BE2C (cell line): ENCODE measurements around the gene COL23A1.
"Not testable (repeated sequence)": the region's sequence is repeated elsewhere in the genome, so short reads cannot be mapped to it uniquely, and the experiment has no call there.

ENCODE experiments used
- DNase-seq: peaks from one replicate; pipeline ENCODE4 v3.0.0-alpha.2; 2020
- H3K27me3 ChIP-seq: fragments of 250-450 bp; sonication (Bioruptor Pico); 2 replicates; pipeline ENCODE4 v1.5.1; 2020; ENCODE audit warnings: mild to moderate bottlenecking
- H3K36me3 ChIP-seq: fragments of 250-450 bp; sonication (Bioruptor Pico); 2 replicates; pipeline ENCODE4 v1.5.1; 2020; ENCODE audit warnings: mild to moderate bottlenecking
- H3K4me1 ChIP-seq: fragments of 250-450 bp; sonication (Bioruptor Pico); 2 replicates; pipeline ENCODE4 v1.5.1; 2020
- H3K4me3 ChIP-seq: 2 replicates; pipeline ENCODE4 v1.5.1; 2011; ENCODE audit warnings: low read depth, low read length
- H3K9me3 ChIP-seq: fragments of 250-450 bp; sonication (Bioruptor Pico); 2 replicates; pipeline ENCODE4 v1.5.1; 2020
- TF ChIP-seq, protein P1 (sequence below): IDR thresholded peaks from 2 replicates; pipeline ENCODE4 v1.5.1; 2012; ENCODE audit warnings: mild to moderate bottlenecking, low read depth, low read length

COL23A1 gene

DNA sequence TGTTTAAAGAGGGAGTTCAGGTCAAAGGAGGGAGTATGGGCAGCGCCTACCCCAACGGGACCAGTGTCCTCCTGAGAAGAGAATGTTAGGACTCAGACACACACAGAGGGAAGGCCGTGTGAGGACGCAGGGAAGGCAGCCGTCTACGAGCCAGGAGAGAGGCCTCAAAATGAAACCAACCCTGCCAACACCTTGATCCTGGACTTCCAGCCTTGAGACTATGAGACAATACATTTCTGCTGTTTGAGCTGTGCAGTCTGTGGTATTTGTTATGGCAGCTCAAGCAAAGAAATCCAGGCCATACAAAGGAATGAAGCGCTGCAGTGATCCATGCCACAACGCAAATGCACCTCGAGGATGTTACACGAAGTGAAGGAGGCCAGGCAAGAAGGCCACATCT is 97.9 kb downstream of the COL23A1 start:
- DNase-seq = no peak
- Histone ChIP-seq H3K4me3 (no peak overlapping the region), H3K9me3 (no peaks in the 10 kb centered on the region; the same call in 1 of the 2 replicates), H3K4me1 (no peaks in the 10 kb centered on the region), H3K36me3 (no peaks in the 10 kb centered on the region), H3K27me3 (no peaks in the 10 kb centered on the region)
- TF ChIP-seq, protein P1, sequence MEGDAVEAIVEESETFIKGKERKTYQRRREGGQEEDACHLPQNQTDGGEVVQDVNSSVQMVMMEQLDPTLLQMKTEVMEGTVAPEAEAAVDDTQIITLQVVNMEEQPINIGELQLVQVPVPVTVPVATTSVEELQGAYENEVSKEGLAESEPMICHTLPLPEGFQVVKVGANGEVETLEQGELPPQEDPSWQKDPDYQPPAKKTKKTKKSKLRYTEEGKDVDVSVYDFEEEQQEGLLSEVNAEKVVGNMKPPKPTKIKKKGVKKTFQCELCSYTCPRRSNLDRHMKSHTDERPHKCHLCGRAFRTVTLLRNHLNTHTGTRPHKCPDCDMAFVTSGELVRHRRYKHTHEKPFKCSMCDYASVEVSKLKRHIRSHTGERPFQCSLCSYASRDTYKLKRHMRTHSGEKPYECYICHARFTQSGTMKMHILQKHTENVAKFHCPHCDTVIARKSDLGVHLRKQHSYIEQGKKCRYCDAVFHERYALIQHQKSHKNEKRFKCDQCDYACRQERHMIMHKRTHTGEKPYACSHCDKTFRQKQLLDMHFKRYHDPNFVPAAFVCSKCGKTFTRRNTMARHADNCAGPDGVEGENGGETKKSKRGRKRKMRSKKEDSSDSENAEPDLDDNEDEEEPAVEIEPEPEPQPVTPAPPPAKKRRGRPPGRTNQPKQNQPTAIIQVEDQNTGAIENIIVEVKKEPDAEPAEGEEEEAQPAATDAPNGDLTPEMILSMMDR = no peak

DNA sequence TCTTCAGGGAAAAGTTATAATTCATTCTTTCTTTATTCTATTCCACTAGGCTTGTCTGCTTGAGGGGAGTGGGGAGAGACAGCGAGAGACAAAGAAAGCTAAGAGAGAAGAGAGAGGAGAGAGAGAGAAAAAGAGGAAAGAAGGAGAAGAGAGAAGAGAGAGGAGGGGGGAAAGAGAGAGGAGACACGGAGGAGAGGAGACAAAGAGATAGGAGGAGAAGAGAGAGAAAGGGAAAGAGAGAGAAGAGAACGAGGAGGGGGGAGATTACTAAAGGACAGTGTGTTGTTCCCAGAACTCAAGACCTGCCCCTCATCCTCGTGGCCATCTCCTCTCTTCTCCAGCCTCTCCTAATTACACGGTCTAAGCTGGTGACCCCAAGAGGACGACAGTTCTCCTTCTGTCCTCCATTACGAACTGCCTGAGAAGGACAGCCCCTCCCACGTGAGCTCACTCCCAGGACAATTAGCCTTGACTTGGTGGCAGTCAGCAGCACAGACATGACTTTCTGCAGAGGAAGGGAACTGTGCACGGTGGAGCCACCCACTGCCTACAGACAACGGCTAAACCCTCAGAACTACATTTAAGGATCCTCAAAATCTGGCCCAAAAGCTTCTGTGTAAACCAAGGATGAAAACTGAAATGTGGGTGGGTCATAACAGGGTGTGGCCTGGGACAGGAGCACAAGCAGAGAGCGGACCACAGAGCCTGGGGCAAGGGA is 99.1 kb downstream of the COL23A1 start:
- H3K36me3 ChIP-seq = no peaks in the 10 kb centered on the region
- DNase-seq = no peak
- H3K9me3 ChIP-seq = no peaks in the 10 kb centered on the region; the same call in 1 of the 2 replicates
- H3K27me3 ChIP-seq = no peaks in the 10 kb centered on the region
- TF ChIP-seq, protein P1 = no peak
- no peaks in the 10 kb centered on the region for H3K4me1 ChIP-seq
- no peak overlapping the region for H3K4me3 ChIP-seq

DNA sequence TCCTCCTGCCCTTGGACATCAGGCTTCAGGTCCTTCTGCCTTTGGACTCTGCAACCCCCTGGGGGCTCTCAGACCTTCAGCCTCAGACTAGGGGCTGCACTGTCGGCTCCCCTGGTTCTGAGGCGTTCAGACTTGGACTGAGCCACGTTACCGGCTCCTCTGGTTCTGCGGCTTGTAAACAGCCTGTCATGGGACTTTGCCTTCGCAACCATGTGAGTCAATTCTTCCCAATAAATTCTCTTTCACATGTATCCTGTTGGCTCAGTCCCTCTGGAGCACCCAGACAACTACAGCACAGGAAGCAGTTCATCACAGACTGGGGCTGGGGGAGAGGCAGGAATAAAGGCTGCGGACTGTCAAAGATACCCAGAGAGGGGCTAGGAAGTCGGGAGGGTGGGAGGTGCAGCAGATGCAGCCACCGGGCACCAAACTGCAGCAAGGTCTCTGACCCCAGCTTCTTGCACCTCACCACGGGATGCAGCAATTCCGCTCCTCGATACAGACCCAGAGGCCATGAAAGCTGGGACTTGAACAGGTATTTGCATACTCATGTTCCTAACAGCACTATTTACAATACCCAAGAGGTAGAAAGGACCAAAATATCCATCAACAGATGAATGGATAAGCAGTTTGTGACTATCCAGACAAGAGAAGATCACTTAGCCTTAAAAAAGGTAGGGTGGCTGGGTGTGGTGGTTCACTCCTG is 100.8 kb downstream of the COL23A1 start:
- Histone ChIP-seq H3K36me3 (no peaks in the 10 kb centered on the region), H3K9me3 (no peaks in the 10 kb centered on the region; the same call in 1 of the 2 replicates), H3K4me3 (no peak overlapping the region), H3K27me3 (no peaks in the 10 kb centered on the region), H3K4me1 (no peaks in the 10 kb centered on the region)
- TF ChIP-seq, protein P1 = no peak
- no peak for DNase-seq

DNA sequence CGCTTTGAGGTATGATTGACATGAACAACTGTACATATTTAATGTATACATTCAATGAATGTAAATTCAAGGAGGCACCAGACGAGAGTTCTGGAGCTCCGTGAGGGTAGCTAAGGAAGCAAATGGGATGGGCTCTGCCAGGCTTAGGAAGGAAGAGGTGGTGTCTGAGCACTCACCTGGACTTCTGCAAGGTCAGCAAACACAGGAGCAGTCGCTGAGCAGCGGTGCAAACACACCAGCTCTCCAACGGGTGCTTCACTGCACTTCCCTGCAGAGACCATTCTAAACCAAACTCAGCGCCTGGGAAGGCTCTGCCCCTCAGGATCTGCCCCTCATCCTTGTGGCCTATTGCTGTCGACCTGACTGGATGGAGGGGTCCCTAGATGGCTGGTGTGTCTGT is 101.5 kb downstream of the COL23A1 start:
- Histone ChIP-seq H3K9me3 (no peaks in the 10 kb centered on the region; the same call in 1 of the 2 replicates), H3K4me3 (no peak overlapping the region)

DNA sequence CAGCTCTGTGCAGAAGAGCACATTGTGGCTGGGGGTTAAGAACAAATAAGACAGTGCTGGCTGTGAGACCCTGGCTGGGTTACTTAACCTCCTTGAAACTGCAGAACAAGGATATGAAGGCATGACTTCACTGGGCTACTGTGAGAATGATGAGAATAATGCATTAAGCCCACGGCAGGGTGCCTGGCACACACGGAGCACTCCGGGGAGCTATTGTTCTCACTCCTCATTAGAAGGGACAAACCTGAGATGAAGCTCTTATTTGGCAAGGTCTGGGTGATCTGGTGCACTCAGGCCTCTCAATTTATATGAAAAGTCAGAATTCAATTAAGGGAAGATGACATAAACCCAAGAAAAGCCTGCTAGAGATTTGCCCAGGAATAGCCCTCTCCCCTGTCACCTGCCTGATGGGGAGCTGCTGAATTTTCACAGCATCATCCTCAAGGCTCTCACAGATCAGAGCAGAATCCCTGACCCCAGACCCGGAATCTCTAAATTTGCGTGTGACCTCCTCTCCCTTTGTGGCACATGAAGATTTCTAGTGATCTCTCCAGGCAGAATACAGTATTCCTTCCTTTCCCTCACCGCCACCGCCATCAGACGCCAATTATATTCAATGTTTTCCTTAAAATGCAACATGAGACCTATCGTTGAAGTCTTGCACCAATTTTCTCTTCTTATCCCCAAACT is 102.1 kb downstream of the COL23A1 start:
- TF ChIP-seq, protein P1 = no peak
- DNase-seq = no peak
- no peaks in the 10 kb centered on the region for H3K27me3 ChIP-seq
- no peaks in the 10 kb centered on the region for H3K36me3 ChIP-seq
- H3K4me1 ChIP-seq = no peaks in the 10 kb centered on the region
- no peak overlapping the region for H3K4me3 ChIP-seq
- H3K9me3 ChIP-seq = no peaks in the 10 kb centered on the region; the same call in 1 of the 2 replicates

More for the DNA sequence above, 101.5 kb downstream of the COL23A1 start:
- Histone ChIP-seq H3K27me3 (no peaks in the 10 kb centered on the region), H3K4me1 (no peaks in the 10 kb centered on the region), H3K36me3 (no peaks in the 10 kb centered on the region)
- TF ChIP-seq, protein P1 = no peak
- no peak for DNase-seq

DNA sequence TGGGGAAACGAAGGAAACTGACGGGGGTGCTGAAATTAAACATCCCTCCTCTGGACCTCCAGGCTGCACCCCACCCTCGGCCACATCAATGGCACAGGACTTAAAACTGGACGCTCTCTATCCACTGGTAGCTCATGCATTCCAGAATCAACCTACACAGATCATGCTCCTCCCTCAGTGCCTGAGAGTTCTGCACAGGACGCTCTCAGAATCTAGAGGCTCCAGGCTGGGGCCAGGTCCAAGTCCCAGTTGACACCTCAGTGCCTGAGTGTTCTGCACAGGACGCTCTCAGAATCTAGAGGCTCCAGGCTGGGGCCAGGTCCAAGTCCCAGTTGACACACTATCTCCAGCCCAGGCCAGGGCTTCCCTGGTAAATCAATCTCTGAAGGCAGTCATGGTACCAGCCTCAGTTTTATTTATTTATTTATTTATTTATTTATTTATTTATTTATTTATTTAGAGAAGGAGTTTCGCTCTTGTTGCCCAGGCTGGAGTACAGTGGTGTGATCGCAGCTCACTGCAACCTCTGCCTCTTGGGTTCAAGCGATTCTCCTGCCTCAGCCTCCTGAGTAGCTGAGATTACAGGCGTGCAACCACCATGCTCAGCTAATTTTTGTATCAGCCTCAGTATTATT is 103.2 kb downstream of the COL23A1 start:
- not testable (repeated sequence) for H3K27me3 ChIP-seq, H3K36me3 ChIP-seq, DNase-seq, H3K4me3 ChIP-seq, H3K9me3 ChIP-seq, H3K4me1 ChIP-seq
